ENCODE data around the gene DBR1. TPM values are rescaled to one million over a fixed set of nuclear protein-coding genes. Genes with fewer than 3 reads are reported as not detected.
A peak's percentile ranks its signal among the peaks of the same experiment; 100 is the strongest.

Gene DBR1
- total and polyA plus RNA-seq, 10 donors, result 8.1 to 19.2 (median 16.9) TPM

DNA sequence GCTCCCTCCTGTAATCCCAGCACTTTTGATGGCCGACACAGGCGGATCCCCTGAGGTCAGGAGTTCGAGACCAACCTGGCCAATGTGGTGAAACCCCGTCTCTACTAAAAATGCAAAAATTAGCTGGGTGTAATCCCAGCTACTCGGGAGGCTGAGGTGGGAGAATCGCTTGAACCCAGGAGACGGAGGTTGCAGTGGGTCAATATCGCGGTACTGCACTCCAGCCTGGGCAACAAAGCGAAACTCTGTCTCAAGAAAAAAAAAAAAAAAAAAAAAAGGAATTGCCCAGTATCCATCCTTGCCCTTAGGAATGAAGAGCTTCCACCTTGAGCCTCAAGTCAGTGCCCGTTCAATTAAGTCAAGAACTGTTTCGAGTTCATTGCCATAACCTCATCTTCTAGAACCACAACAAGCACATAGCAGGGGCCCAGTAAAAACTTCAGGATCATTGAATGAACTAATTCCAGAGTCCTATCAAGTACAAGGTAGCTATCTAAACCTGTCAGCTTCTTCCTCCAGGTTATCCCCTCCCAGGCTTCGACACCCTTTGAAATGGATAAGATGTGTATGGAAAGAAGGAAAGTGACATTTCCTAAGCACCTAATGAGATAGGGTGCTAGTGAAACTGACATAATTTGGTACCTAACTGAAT, 826 bp downstream of the DBR1 start:
- Histone ChIP-seq H3K9me3 (no peaks in the 10 kb centered on the region), H3K4me3 (peak overlapping the region; percentile 38 to 93 (median 78)), H3K27me3 (replicated peaks in 1 of 7) (peaks cover 0 to 10% (median 0%) of the 10 kb centered on the region in 7 donors), H3K4me1 (peaks cover 0 to 49% (median 36%) of the 10 kb centered on the region in 6 donors), H3K36me3 (peaks cover 0 to 35% (median 16%) of the 10 kb centered on the region in 6 donors), H3K27ac (peak overlapping the region; percentile 8 to 91 (median 86))
- 63 to 71% (median 67%) methylated on average over 13 of the region's 13 CpGs for WGBS, 5 donors
- no peak for DNase-seq
- no peak for TF ChIP-seq POLR2AphosphoS5 (IDR thresholded peaks at IDR 0.05)
- no peak for TF ChIP-seq CTCF (IDR thresholded peaks at IDR 0.05 in 8 of 11, conservative IDR thresholded peaks at IDR 0.05 in 3 of 11)
- TF ChIP-seq POLR2A (IDR thresholded peaks at IDR 0.05), result no peak
- intact Hi-C loops (cut with DNase I; ENCODE audit: low total_unique reads), result no loop called here

DNA sequence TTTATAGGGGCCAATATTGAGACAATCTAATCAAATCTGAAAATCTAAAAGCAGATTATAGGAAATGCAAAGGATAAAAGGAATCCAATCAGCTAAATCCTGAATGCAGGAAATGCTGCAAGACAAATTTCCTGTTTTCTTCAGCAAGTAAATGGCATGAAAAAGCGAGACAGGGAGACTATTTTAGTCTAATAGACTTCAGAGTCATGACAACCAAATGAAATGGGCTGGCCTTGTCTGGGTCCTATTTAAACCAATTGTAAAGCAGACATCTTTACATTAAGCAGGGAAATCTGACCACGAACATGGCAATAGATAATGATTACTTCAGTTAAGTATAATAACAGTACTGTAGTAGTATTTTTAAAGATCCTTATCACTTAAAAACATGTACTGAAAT, 2.1 kb downstream of the DBR1 start:
- H3K36me3 ChIP-seq, result peaks cover 0 to 48% (median 26%) of the 10 kb centered on the region in 6 donors
- intact Hi-C loops (cut with DNase I; ENCODE audit: low total_unique reads), result no loop called here
- no peaks in the 10 kb centered on the region for H3K9me3 ChIP-seq
- no peak for DNase-seq
- H3K4me3 ChIP-seq, result no peak overlapping the region
- H3K4me1 ChIP-seq, result peaks cover 0 to 49% (median 36%) of the 10 kb centered on the region in 6 donors
- 50 to 63% (median 56%) methylated on average over 2 of the region's 2 CpGs for WGBS, 5 donors
- peaks cover 0 to under 1% (median 0%) of the 10 kb centered on the region in 7 donors for H3K27me3 ChIP-seq (replicated peaks in 1 of 7)
- TF ChIP-seq CTCF (IDR thresholded peaks at IDR 0.05 in 8 of 11, conservative IDR thresholded peaks at IDR 0.05 in 3 of 11) (no peak), POLR2A (IDR thresholded peaks at IDR 0.05) (no peak), POLR2AphosphoS5 (IDR thresholded peaks at IDR 0.05) (no peak)
- no peak overlapping the region for H3K27ac ChIP-seq

DNA sequence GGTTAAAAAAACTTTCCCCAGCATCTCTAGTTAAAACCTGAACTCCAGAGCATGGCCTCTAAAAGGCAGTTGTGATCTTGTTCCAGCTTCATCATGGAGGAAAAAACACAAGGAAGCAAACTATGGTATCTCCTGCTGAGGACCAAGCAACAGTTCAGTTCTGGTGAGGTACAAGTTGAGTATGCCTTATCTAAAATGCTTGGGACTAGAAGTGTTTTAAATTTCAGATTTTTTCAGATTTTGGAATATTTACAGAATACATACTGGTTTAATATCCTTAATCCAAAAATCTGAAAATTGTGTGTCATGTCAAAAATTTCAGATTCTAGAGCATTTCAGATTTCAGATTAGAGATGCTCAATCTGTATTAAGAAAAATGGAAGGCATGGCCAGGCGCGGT, 9.7 kb downstream of the DBR1 start:
- peaks cover 0 to 100% (median 79%) of the 10 kb centered on the region in 6 donors for H3K36me3 ChIP-seq

More for the DNA sequence above, 9.7 kb downstream of the DBR1 start:
- TF ChIP-seq POLR2AphosphoS5 (IDR thresholded peaks at IDR 0.05) (no peak), POLR2A (IDR thresholded peaks at IDR 0.05) (no peak), CTCF (IDR thresholded peaks at IDR 0.05 in 8 of 11, conservative IDR thresholded peaks at IDR 0.05 in 3 of 11) (no peak)
- Histone ChIP-seq H3K9me3 (no peaks in the 10 kb centered on the region), H3K27ac (no peak overlapping the region), H3K4me1 (no peaks in the 10 kb centered on the region), H3K27me3 (replicated peaks in 1 of 7) (no peaks in the 10 kb centered on the region), H3K4me3 (no peak overlapping the region)
- intact Hi-C loops (cut with DNase I; ENCODE audit: low total_unique reads), result no loop called here
- DNase-seq, result no peak
- WGBS, 5 donors, result 93 to 100% (median 97%) methylated on average over 2 of the region's 2 CpGs

Data from spleen (tissue), 11 donors.